Glutamatergic neuron (in vitro differentiated cells): ENCODE data around the gene NDRG3. TPM values are rescaled to one million over a fixed set of nuclear protein-coding genes. Genes with fewer than 3 reads are reported as not detected.
"Not testable (repeated sequence)": the region's sequence is repeated elsewhere in the genome, so short reads cannot be mapped to it uniquely, and the experiment has no call there.

Experiments
- DNase-seq: peaks from one replicate; pipeline ENCODE4 v3.0.0; 2022
- H3K27ac Mint-ChIP-seq: one replicate; pipeline ENCODE4 v1.8.0; 2020; ENCODE audit warnings: mild to moderate bottlenecking, mixed read lengths, inconsistent platforms; ENCODE audit not compliant: unreplicated experiment
- H3K27me3 Mint-ChIP-seq: one replicate; pipeline ENCODE4 v1.8.0; 2020; ENCODE audit warnings: mild to moderate bottlenecking, moderate library complexity, mixed read lengths, inconsistent platforms; ENCODE audit not compliant: unreplicated experiment
- H3K36me3 Mint-ChIP-seq: one replicate; pipeline ENCODE4 v1.8.0; 2020; ENCODE audit warnings: mild to moderate bottlenecking, mixed read lengths, inconsistent platforms; ENCODE audit not compliant: unreplicated experiment
- H3K4me1 Mint-ChIP-seq: one replicate; pipeline ENCODE4 v1.8.0; 2020; ENCODE audit warnings: mild to moderate bottlenecking, low read depth, mixed read lengths, inconsistent platforms; ENCODE audit not compliant: unreplicated experiment
- H3K4me3 Mint-ChIP-seq: one replicate; pipeline ENCODE4 v1.8.0; 2020; ENCODE audit warnings: mild to moderate bottlenecking, mixed read lengths, inconsistent platforms; ENCODE audit not compliant: unreplicated experiment
- H3K9me3 Mint-ChIP-seq: one replicate; pipeline ENCODE4 v1.8.0; 2020; ENCODE audit warnings: mild to moderate bottlenecking, moderate library complexity, mixed read lengths, inconsistent platforms; ENCODE audit not compliant: unreplicated experiment
- CTCF ChIP-seq: fragments of 200-600 bp; sonication (generic); IDR thresholded peaks from one replicate; pipeline ENCODE4 v1.5.0; 2021; ENCODE audit not compliant: partially characterized antibody, unreplicated experiment
- total RNA-seq: library from RNA; stranded (reverse); fragmentation: NEBNext Ultra II Directional; extraction: Animal tissue kit (Norgen Biotek cat#: 25700); gene quantifications from one replicate; pipeline ENCODE4 v1.2.1, GENCODE V29; 2021; ENCODE audit not compliant: unreplicated experiment

NDRG3 gene
- total RNA-seq, 1 donor from 2014 or later: 31.8 TPM

- Mint-ChIP-seq H3K4me3 (no peak overlapping the region), H3K4me1 (no peaks in the 10 kb centered on the region), H3K36me3 (no peaks in the 10 kb centered on the region), H3K27me3 (peaks cover 4% of the 10 kb centered on the region), H3K27ac (no peak overlapping the region), H3K9me3 (no peaks in the 10 kb centered on the region)
- no peak for TF ChIP-seq CTCF
- DNase-seq: no peak
Measured at GRCh38 chr20:36623444-36623843, 122.4 kb downstream of the NDRG3 start.

- no peak for DNase-seq
- peaks cover 2% of the 10 kb centered on the region for H3K27me3 Mint-ChIP-seq
- H3K27ac Mint-ChIP-seq: no peak overlapping the region
- H3K9me3 Mint-ChIP-seq: no peaks in the 10 kb centered on the region
- H3K4me1 Mint-ChIP-seq: no peaks in the 10 kb centered on the region
- H3K36me3 Mint-ChIP-seq: no peaks in the 10 kb centered on the region
- TF ChIP-seq CTCF: no peak
- H3K4me3 Mint-ChIP-seq: no peak overlapping the region
Measured at GRCh38 chr20:36620917-36621316, 125.0 kb downstream of the NDRG3 start.

- no peaks in the 10 kb centered on the region for H3K36me3 Mint-ChIP-seq
- DNase-seq: no peak
- no peaks in the 10 kb centered on the region for H3K27me3 Mint-ChIP-seq
- H3K9me3 Mint-ChIP-seq: no peaks in the 10 kb centered on the region
- no peaks in the 10 kb centered on the region for H3K4me1 Mint-ChIP-seq
- no peak overlapping the region for H3K4me3 Mint-ChIP-seq
- no peak for TF ChIP-seq CTCF
- no peak overlapping the region for H3K27ac Mint-ChIP-seq
Measured at GRCh38 chr20:36614781-36615557, 130.9 kb downstream of the NDRG3 start.

- TF ChIP-seq CTCF: no peak
- Mint-ChIP-seq H3K27me3 (no peaks in the 10 kb centered on the region), H3K36me3 (no peaks in the 10 kb centered on the region), H3K27ac (no peak overlapping the region), H3K4me3 (no peak overlapping the region), H3K9me3 (no peaks in the 10 kb centered on the region), H3K4me1 (no peaks in the 10 kb centered on the region)
- no peak for DNase-seq
Measured at GRCh38 chr20:36613974-36614373, 131.9 kb downstream of the NDRG3 start.

GRCh38 chr20:36611625-36612024 lies 134.3 kb downstream of the NDRG3 start:
- Mint-ChIP-seq H3K9me3 (no peaks in the 10 kb centered on the region), H3K27me3 (no peaks in the 10 kb centered on the region), H3K36me3 (no peaks in the 10 kb centered on the region), H3K27ac (no peak overlapping the region), H3K4me3 (no peak overlapping the region), H3K4me1 (no peaks in the 10 kb centered on the region)
- no peak for TF ChIP-seq CTCF
- no peak for DNase-seq

- not testable (repeated sequence) for H3K9me3 Mint-ChIP-seq, H3K36me3 Mint-ChIP-seq, H3K27ac Mint-ChIP-seq, DNase-seq, H3K4me3 Mint-ChIP-seq, H3K27me3 Mint-ChIP-seq, H3K4me1 Mint-ChIP-seq
Measured at GRCh38 chr20:36608388-36608728, 137.5 kb downstream of the NDRG3 start.
